ENCODE results near the gene EHBP1L1. TPM values are rescaled to one million over a fixed set of nuclear protein-coding genes. Genes with fewer than 3 reads are reported as not detected.

EHBP1L1 gene
- total and polyA plus RNA-seq, 9 donors: 176 to 388 (median 293) TPM

DNA sequence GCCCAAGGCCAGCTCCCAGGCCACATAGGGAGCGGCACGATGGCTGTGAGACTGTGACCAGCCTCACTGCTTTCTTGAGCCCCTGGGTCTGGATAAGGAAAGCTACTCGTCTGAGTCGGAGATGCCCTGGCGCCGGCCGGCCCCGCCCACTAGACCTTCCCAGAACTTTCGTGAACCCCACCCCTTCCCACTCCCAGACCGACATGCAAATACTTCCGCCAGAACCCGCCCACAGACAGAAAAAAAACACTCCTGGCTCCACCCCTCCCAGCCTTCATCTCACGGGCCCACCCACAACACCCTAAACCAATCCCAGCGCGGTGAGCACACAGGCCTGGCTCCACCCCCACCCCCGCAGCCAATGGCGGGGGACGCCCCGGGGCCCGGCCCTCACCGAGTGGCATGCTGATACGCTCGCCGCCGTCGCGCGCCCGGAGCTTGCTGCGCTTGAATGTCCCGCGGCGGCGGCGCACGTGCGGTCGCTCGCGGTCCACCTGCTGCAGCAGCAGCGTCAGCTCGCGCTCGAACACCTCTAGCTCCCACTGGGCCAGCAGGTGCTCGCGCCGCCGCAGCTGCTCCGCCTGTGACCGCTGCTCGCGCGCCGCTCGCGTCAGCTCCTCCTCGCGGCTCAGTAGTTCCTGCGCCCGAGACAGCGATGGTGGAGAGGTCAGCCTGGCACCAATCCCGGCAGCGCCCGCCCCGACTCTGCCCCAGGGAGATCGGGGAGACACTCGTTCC, 31.2 kb downstream of the EHBP1L1 start:
- peak overlapping the region; percentile 27 for H3K4me3 ChIP-seq (ENCODE audit: low read length)
- peaks cover 74% of the 10 kb centered on the region for H3K36me3 ChIP-seq (ENCODE audit: control insufficient read depth, insufficient read depth, low read length)
- H3K27me3 ChIP-seq (ENCODE audit: control insufficient read depth, insufficient read depth, low read length): no peaks in the 10 kb centered on the region
- no peaks in the 10 kb centered on the region for H3K9me3 ChIP-seq (replicated peaks; ENCODE audit: control insufficient read depth, low read depth, low read length)
- peak; percentile 98 for DNase-seq
- 4% methylated on average over 67 of the region's 67 CpGs for WGBS (ENCODE audit: insufficient coverage)
- peaks cover 48% of the 10 kb centered on the region for H3K4me1 ChIP-seq (ENCODE audit: control insufficient read depth, insufficient read depth, low read length)
- H3K27ac ChIP-seq (ENCODE audit: low read length): peak overlapping the region; percentile 85

DNA sequence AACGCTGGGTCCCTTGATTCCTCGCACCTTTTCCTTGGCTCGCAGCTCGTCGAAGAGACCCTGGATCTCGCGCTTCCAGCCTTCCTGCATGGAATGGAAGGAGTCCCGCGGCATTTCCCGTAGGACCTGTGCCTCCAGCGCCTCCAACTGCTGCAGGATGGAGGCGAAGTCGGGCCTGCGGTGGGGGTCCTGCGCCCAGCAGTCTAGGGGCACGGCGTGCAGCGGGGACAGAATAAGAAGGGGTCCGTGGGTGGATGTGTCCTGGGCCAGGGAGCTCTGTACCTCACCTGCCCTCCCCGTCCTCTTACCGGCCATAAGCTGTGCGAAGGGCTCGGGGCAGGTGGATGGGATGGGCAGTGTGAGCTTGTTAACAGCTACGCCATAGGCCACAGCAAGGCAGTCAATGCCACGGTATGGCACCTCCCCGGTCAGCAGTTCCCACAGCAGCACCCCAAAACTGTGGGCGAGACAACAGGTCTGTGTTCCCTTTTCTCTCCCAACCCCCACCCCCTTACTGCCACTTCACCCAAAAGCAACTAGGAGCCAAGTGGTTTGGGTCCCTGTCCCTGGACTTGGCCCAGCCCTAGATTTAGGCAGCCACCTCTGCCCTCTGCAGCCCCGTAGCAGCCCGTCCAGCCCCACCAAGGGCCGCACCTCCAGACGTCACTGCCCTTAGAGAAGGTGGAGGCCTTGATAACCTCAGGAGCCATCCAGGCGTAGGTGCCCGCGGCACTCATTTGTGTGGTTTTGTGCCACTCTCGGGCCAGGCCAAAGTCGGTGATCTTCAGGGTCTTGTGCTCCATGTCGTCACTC, 32.0 kb downstream of the EHBP1L1 start:
- Histone ChIP-seq H3K9me3 (replicated peaks; ENCODE audit: control insufficient read depth, low read depth, low read length) (no peaks in the 10 kb centered on the region), H3K27ac (ENCODE audit: low read length) (peak overlapping the region; percentile 81), H3K27me3 (ENCODE audit: control insufficient read depth, insufficient read depth, low read length) (no peaks in the 10 kb centered on the region), H3K4me3 (ENCODE audit: low read length) (peak overlapping the region; percentile 27), H3K4me1 (ENCODE audit: control insufficient read depth, insufficient read depth, low read length) (peaks cover 56% of the 10 kb centered on the region), H3K36me3 (ENCODE audit: control insufficient read depth, insufficient read depth, low read length) (peaks cover 74% of the 10 kb centered on the region)
- WGBS (ENCODE audit: insufficient coverage): 57% methylated on average over 33 of the region's 37 CpGs
- DNase-seq: no peak

DNA sequence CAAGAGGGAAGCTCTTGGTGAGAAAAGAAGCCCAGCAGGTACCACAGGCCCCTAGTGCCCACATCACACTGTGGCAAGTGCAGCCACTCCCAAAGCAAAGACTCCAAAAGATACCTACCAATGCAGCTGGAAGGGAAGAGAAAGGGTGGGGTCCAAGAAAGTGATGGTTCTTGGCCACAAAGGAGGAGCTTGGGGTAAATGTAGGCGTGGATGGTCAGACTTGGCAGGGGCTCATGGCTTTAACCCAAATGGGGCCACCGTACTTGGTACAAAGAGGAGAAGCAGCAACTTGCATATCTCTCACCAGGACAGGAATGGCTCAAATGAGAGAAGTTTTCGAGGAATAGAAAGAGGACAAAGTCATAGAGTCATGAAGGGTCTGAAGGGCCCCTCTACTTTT, 33.4 kb downstream of the EHBP1L1 start:
- Histone ChIP-seq H3K9me3 (replicated peaks; ENCODE audit: control insufficient read depth, low read depth, low read length) (no peaks in the 10 kb centered on the region), H3K27me3 (ENCODE audit: control insufficient read depth, insufficient read depth, low read length) (no peaks in the 10 kb centered on the region), H3K4me1 (ENCODE audit: control insufficient read depth, insufficient read depth, low read length) (peaks cover 66% of the 10 kb centered on the region), H3K4me3 (ENCODE audit: low read length) (no peak overlapping the region), H3K36me3 (ENCODE audit: control insufficient read depth, insufficient read depth, low read length) (peaks cover 63% of the 10 kb centered on the region), H3K27ac (ENCODE audit: low read length) (no peak overlapping the region)
- DNase-seq: no peak
- 44% methylated on average over 2 of the region's 3 CpGs for WGBS (ENCODE audit: insufficient coverage)

DNA sequence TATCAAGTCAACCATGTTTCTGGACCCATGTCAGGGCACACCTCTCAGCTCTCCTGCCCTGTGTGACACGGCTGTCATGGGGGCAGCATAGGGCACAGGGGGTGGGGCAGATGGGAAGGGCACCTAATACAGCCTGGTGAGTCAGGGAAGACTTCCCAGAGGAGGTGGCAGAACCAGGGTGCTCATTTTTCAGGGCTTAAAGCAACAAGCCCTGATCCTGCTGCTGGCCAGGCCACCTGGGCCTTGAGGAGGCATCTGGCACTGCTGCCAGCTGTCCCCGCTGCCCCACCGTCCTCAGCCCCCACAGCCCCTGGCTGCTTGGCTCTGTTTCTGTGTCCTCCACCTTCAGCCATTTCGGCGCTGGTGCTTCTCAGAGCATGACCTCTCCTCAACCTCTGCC, 33.8 kb downstream of the EHBP1L1 start:
- 89% methylated on average over 4 of the region's 5 CpGs for WGBS (ENCODE audit: insufficient coverage)

DNA sequence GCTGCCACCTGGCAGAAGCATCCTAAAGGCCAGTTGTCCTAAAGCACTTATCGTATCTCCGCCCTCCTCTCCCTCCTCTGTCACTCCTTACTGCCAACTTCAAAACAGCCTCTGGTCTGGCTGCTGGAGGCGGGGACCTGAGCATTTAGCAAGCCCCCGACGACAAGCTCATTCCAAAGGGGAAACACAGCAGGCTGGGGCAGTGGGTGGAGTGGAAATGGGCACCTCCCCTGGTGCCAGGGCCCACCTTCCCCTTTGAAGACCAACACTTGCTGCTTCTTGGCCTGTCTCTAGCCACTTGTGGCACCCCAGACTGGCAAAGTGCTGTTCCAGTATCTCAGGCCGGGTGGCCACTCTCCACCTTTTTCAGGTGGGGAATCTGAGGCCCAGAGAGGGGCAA, 34.6 kb downstream of the EHBP1L1 start:
- peaks cover 63% of the 10 kb centered on the region for H3K4me1 ChIP-seq (ENCODE audit: control insufficient read depth, insufficient read depth, low read length)
- H3K27me3 ChIP-seq (ENCODE audit: control insufficient read depth, insufficient read depth, low read length): no peaks in the 10 kb centered on the region
- H3K9me3 ChIP-seq (replicated peaks; ENCODE audit: control insufficient read depth, low read depth, low read length): no peaks in the 10 kb centered on the region
- H3K27ac ChIP-seq (ENCODE audit: low read length): peak overlapping the region; percentile 33
- H3K36me3 ChIP-seq (ENCODE audit: control insufficient read depth, insufficient read depth, low read length): peaks cover 51% of the 10 kb centered on the region
- H3K4me3 ChIP-seq (ENCODE audit: low read length): peak overlapping the region; percentile 73
- no peak for DNase-seq
- WGBS (ENCODE audit: insufficient coverage): 56% methylated on average over 3 of the region's 6 CpGs

More for the DNA sequence above, 33.8 kb downstream of the EHBP1L1 start:
- peaks cover 65% of the 10 kb centered on the region for H3K4me1 ChIP-seq (ENCODE audit: control insufficient read depth, insufficient read depth, low read length)
- no peak overlapping the region for H3K27ac ChIP-seq (ENCODE audit: low read length)
- H3K27me3 ChIP-seq (ENCODE audit: control insufficient read depth, insufficient read depth, low read length): no peaks in the 10 kb centered on the region
- H3K9me3 ChIP-seq (replicated peaks; ENCODE audit: control insufficient read depth, low read depth, low read length): no peaks in the 10 kb centered on the region
- peaks cover 58% of the 10 kb centered on the region for H3K36me3 ChIP-seq (ENCODE audit: control insufficient read depth, insufficient read depth, low read length)
- H3K4me3 ChIP-seq (ENCODE audit: low read length): no peak overlapping the region
- no peak for DNase-seq

DNA sequence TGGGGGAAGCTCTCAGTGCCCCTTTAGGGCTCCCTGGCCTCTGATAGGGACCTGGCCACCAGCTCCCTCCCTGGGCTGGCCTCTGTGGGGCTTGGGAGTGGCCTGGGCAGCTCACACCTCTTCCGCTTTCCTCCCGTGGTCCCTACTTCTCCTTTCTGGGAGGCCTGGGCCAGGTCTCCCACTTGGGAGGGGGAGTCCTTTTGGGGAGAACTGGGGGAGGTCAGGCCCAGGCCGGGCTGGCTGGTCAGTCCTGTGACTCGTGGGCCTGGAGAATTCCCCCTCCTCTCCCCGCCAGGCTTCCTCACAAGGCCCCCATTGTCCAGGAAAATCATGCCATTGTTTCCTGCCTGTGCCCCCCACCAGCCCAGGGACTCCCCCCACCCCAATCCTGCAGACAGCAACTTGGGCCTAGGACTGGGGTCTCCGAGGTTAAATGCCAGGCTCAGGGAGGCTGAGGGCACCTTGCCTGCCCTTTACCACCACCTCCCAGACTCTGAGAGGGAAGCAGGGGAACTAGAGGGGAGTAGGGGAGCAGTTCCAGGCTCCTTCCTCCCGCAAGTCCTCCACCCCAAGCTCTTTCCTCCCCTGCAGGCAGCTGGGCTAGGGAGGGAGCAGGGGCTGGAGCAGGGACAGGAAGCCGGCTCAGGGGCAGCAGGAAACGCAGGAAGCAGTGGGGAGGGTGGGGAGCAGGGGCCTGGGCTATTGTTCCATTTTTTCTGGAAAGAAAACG, 35.3 kb downstream of the EHBP1L1 start:
- Histone ChIP-seq H3K9me3 (replicated peaks; ENCODE audit: control insufficient read depth, low read depth, low read length) (no peaks in the 10 kb centered on the region), H3K27ac (ENCODE audit: low read length) (peak overlapping the region; percentile 94), H3K36me3 (ENCODE audit: control insufficient read depth, insufficient read depth, low read length) (peaks cover 44% of the 10 kb centered on the region), H3K4me1 (ENCODE audit: control insufficient read depth, insufficient read depth, low read length) (peaks cover 64% of the 10 kb centered on the region), H3K27me3 (ENCODE audit: control insufficient read depth, insufficient read depth, low read length) (no peaks in the 10 kb centered on the region), H3K4me3 (ENCODE audit: low read length) (peak overlapping the region; percentile 73)
- DNase-seq: peak; percentile 76
- 33% methylated on average over 3 of the region's 10 CpGs for whole genome bisulfite sequencing (ENCODE audit: insufficient coverage)

DNA sequence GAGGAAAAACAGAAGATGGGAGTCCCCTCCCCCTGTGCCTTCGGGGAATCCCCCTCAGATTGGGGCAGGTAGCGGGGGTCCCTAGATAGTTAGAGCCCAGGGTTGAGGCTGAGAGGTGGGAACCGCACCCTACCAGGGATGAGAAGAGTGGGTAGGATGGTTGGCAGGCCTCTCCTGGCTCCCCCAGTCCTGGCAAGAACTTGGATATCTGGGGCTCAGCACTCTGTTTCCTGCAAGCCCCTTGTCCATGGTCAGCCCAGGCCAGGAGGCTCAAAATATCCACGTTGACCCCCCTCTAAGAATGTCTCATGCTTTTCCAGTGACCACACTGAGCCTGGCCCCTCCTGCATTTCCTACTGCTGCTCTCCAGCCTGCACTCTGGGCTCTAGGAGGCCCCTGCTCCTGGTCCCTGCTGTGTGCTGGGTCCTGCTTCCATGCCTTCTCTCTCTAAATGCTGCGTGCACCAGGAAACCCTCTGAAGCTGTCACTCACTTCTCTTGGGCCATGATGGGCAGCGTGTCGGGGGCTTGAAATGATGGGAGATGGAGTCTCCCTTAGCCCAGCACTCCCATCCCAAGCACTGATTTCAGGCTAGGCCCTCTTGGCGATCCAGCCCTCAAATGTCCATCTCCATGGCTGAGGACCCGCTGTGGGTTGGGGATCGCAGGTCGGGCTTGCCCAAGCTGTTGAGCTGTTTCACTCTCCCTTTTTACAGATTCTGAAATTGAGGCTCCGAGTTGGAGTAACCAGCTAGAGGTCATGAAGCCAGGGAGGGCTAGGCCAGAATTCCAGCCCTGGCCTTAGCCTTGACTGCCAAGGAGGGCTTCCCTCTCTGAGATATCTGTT, 36.1 kb downstream of the EHBP1L1 start:
- Histone ChIP-seq H3K27ac (ENCODE audit: low read length) (peak overlapping the region; percentile 94), H3K9me3 (replicated peaks; ENCODE audit: control insufficient read depth, low read depth, low read length) (no peaks in the 10 kb centered on the region), H3K36me3 (ENCODE audit: control insufficient read depth, insufficient read depth, low read length) (peaks cover 45% of the 10 kb centered on the region), H3K27me3 (ENCODE audit: control insufficient read depth, insufficient read depth, low read length) (no peaks in the 10 kb centered on the region), H3K4me3 (ENCODE audit: low read length) (peak overlapping the region; percentile 73), H3K4me1 (ENCODE audit: control insufficient read depth, insufficient read depth, low read length) (peaks cover 66% of the 10 kb centered on the region)
- WGBS (ENCODE audit: insufficient coverage): 68% methylated on average over 7 of the region's 12 CpGs
- peak; percentile 47 for DNase-seq

DNA sequence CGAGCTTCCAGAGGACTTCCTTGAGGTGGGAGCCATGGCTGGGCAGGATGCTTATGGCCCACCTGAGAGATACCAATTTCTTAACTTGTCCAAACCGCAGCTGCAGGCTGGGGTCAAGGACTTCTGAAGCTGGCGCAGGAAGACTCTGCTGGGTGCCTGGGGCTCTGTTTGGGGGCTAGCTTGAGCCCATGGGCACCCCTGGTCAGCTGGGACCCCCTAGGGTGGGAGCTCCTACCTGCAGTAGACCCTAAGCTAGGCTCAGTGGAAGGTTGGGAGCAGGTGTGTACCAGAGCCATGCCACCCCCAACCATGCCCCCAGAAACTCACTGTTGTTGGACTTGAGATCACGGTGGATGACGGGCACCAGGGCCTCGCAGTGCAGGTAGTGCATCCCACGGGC, 36.8 kb downstream of the EHBP1L1 start:
- H3K36me3 ChIP-seq (ENCODE audit: control insufficient read depth, insufficient read depth, low read length): peaks cover 49% of the 10 kb centered on the region
- no peaks in the 10 kb centered on the region for H3K27me3 ChIP-seq (ENCODE audit: control insufficient read depth, insufficient read depth, low read length)
- peak overlapping the region; percentile 73 for H3K4me3 ChIP-seq (ENCODE audit: low read length)
- no peak for DNase-seq
- WGBS (ENCODE audit: insufficient coverage): 60% methylated on average over 6 of the region's 7 CpGs
- peaks cover 65% of the 10 kb centered on the region for H3K4me1 ChIP-seq (ENCODE audit: control insufficient read depth, insufficient read depth, low read length)
- no peaks in the 10 kb centered on the region for H3K9me3 ChIP-seq (replicated peaks; ENCODE audit: control insufficient read depth, low read depth, low read length)
- peak overlapping the region; percentile 94 for H3K27ac ChIP-seq (ENCODE audit: low read length)

DNA sequence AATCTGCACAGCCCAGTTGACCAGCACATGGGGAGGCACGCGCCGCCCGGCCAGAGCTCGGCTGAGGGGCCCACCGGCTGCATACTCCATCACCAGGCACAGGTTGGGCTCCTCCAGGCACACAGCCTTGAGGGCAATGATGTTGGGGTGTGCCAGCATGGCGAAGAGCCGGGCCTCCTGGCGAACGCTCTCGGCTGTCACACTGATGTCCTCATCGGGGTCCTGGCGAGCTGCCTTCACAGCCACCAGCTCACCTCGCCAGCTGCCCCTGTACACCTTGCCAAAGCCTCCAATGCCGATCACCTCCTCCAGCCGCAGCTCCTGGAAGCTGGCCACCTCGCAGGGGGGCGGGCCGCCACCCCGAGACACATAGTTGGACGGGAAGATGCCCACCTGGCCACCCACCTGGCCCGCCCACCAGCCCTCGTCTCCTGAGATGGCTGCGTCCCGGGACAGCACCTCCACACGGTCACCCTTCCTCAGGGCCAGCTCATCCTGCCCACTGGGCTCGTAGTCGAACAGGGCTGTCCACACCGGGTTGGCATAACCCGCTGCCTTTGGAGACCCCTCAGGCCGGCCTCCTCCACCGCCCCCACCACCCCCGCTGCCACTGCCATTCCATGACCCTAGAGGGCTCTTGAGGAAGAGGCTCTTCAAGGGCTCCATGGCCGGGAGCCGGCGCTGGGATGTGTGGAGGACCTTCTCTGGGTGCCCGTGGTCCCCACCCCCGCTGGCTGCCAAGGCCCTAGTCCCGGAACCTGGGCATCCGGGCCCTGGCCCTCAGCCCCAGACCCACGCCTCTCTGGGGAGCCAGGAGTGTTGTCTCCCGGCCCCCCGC, 37.5 kb downstream of the EHBP1L1 start:
- peaks cover 50% of the 10 kb centered on the region for H3K36me3 ChIP-seq (ENCODE audit: control insufficient read depth, insufficient read depth, low read length)
- peak overlapping the region; percentile 73 for H3K4me3 ChIP-seq (ENCODE audit: low read length)
- 27% methylated on average over 32 of the region's 43 CpGs for WGBS (ENCODE audit: insufficient coverage)
- H3K9me3 ChIP-seq (replicated peaks; ENCODE audit: control insufficient read depth, low read depth, low read length): no peaks in the 10 kb centered on the region
- peak; percentile 39 for DNase-seq
- H3K27ac ChIP-seq (ENCODE audit: low read length): peak overlapping the region; percentile 94
- H3K4me1 ChIP-seq (ENCODE audit: control insufficient read depth, insufficient read depth, low read length): peaks cover 59% of the 10 kb centered on the region
- no peaks in the 10 kb centered on the region for H3K27me3 ChIP-seq (ENCODE audit: control insufficient read depth, insufficient read depth, low read length)

Data from muscle of leg (tissue), 11 donors.